GM10266 (cell line): ENCODE measurements around the gene SMARCA2.

ENCODE experiments used
- DNase-seq: peaks from one replicate; pipeline ENCODE4 v3.0.0; 2012; ENCODE audit errors: extremely low spot score
- TF ChIP-seq, protein P1 (sequence below): IDR thresholded peaks from 2 replicates; pipeline ENCODE4 v1.5.1; 2012; ENCODE audit warnings: mild to moderate bottlenecking, low read depth; ENCODE audit not compliant: control insufficient read depth, insufficient read depth; ENCODE audit errors: missing control alignments

Gene SMARCA2

GRCh38 chr9:2180154-2180553 is 165.0 kb downstream of the SMARCA2 start:
- no peak for DNase-seq
- TF ChIP-seq, protein P1, sequence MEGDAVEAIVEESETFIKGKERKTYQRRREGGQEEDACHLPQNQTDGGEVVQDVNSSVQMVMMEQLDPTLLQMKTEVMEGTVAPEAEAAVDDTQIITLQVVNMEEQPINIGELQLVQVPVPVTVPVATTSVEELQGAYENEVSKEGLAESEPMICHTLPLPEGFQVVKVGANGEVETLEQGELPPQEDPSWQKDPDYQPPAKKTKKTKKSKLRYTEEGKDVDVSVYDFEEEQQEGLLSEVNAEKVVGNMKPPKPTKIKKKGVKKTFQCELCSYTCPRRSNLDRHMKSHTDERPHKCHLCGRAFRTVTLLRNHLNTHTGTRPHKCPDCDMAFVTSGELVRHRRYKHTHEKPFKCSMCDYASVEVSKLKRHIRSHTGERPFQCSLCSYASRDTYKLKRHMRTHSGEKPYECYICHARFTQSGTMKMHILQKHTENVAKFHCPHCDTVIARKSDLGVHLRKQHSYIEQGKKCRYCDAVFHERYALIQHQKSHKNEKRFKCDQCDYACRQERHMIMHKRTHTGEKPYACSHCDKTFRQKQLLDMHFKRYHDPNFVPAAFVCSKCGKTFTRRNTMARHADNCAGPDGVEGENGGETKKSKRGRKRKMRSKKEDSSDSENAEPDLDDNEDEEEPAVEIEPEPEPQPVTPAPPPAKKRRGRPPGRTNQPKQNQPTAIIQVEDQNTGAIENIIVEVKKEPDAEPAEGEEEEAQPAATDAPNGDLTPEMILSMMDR = no peak

- TF ChIP-seq, protein P1 = no peak
Measured at GRCh38 chr9:2180704-2181103, 165.6 kb downstream of the SMARCA2 start.

DNA sequence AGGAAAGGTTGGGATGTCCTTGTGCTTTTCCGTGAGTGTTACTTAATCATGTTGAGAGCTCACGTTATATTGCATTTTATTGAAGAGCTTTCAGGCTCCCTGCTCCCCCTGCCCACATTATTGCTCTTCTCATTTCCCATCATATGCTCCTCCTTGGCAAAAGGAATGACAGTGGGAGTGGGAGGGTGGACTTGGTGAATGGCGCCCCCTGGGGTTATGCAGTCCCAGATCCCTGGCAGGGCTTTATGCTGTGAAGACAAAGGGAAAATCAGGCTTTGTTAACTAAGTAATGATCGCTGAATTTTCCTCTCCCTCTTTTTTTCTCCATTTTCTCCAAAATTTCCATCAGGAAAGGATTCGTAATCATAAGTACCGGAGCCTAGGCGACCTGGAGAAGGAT is 166.6 kb downstream of the SMARCA2 start:
- TF ChIP-seq, protein P1 = peak; percentile 45
- DNase-seq = no peak

More at GRCh38 chr9:2180704-2181103, 165.6 kb downstream of the SMARCA2 start:
- DNase-seq = no peak

- DNase-seq = no peak
Measured at GRCh38 chr9:2190939-2191608, 175.9 kb downstream of the SMARCA2 start.

GRCh38 chr9:2191609-2191972 is 176.4 kb downstream of the SMARCA2 start:
- TF ChIP-seq, protein P1 = no peak
- no peak for DNase-seq

More at GRCh38 chr9:2190939-2191608, 175.9 kb downstream of the SMARCA2 start:
- TF ChIP-seq, protein P1 = no peak

- TF ChIP-seq, protein P1 = no peak
- DNase-seq = no peak
Measured at GRCh38 chr9:2192356-2192979, 177.3 kb downstream of the SMARCA2 start.

DNA sequence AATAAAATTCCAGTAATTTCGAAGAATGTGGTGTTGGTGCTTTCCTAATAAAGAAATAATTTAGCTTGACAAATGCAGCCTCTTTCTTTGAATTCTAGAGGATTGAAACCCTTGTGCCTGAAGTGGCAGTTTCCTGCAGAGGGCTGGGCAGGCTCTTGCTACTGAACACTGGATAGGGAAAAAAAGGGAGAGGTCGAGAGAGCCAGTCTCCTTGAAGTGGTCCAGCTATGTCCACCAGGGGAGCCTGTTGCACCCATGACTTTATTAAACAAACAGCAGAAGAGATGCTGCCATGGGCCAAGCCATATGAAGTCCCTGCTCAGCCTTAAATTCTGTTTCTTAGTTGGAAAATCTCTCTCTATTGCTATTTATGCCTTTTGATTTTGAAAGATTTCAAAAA is 178.4 kb downstream of the SMARCA2 start:
- no peak for DNase-seq
- TF ChIP-seq, protein P1 = no peak
